Fibroblast of peridontal ligament (primary cell): ENCODE data around the gene FGF21.
"Not testable (repeated sequence)": the region's sequence is repeated elsewhere in the genome, so short reads cannot be mapped to it uniquely, and the experiment has no call there.

Source experiments
- DNase-seq: peaks from one replicate; pipeline ENCODE4 v3.0.0-alpha.2; 2010; ENCODE audit errors: extremely low read depth

The FGF21 gene

GRCh38 chr19:48755084-48755641 lies at the start of gene FGF21:
FGF21 (plus strand) TSS chr19:48755524; CDS start chr19:48756237, 713 bp downstream.
- no peak for DNase-seq

- no peak for DNase-seq
Observed at GRCh38 chr19:48708471-48708870, 46.9 kb upstream of the FGF21 start.

- DNase-seq = no peak
Observed at GRCh38 chr19:48711106-48711662, 44.1 kb upstream of the FGF21 start.

GRCh38 chr19:48713041-48713863 lies 42.1 kb upstream of the FGF21 start:
- no peak for DNase-seq

GRCh38 chr19:48713864-48714755 lies 41.2 kb upstream of the FGF21 start:
- DNase-seq = peak; percentile 99

GRCh38 chr19:48714759-48715675 lies 40.3 kb upstream of the FGF21 start:
- no peak for DNase-seq

GRCh38 chr19:48715681-48716171 lies 39.6 kb upstream of the FGF21 start:
- no peak for DNase-seq

DNA sequence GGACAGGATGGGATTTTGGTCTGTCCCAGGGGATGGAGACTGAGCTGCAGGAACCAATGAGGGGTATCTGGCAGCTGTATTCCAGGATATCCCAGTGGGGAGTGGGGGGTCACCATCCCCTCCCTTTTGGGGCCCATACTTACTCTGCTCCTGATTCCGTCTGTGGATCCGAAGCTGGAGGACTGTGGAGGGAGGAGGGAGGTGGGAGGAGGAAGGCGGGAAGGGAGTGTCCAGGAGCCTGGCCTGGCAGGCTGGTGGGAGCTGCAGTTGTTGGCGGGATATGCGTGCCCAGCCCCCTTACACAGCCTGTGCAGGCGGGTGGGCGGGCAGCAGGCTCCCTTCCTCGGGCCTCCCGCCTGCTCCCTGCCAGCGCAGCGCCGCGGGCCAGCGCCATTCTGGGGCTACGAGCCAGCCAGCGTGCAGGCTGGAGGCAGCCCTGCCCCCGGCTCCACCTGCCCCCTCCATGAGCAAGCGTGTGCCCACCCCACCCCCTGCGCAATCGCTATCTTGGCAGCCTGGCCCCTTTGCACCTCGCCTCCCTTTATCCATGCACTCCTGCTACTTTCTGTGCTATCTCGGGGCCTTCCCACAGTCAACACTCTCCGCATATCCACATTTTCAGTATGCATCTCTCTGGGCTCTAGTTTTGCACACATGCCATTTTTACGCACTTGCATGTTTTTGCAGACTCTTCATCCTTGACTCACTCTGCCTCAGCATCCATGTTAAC lies 38.6 kb upstream of the FGF21 start:
- DNase-seq = peak; percentile 62

- DNase-seq = not testable (repeated sequence)
Observed at GRCh38 chr19:48718106-48718505, 37.2 kb upstream of the FGF21 start.

- DNase-seq = no peak
Observed at GRCh38 chr19:48718711-48719231, 36.6 kb upstream of the FGF21 start.

DNA sequence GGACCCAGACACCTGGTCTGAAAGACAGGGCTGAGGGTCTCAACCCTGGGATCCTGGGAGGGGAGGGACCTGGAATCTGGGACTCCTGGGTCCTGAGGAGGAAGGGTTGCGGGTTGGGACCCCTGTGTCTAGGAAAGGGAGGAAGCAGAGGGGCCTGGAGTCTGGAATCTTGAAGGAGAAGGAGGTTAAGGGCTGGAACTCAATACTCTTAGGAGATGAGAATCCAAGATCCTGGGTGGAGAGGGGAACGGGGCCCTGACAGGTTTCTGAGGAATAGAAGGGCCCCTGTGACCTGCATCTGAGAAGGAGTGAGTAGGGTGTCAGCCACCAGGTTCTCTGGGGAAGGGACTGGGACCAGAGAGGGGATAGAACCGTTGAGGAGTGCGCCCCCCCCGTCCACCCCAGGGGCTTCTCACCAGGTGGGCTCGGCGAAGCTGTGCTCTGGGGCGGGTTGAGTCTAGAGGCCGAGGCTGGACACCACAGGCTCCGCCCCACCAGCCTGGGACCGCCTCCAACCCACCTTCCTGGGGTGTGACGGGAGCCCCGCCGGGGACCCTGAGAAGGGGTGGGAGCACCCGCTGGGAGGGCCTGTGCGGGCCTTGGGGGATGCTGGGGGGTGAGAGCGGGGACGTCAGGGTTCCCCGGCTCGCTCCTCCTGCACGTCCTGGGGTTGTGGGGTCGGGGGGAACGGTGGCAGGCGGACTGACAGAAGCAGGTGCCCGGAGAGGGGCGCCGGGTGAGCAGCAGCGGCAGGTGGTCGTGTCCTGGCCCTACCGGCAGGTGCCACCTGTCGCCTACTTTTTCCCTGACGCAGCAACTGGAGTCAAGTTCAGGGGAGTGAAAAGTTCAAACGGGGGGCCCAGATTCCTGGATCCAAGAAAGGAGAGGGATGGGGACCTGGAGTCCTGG lies 35.8 kb upstream of the FGF21 start, which contains the start of gene MAMSTR:
MAMSTR (minus strand) TSS at position 463 of the 909 bp plus-strand sequence. CDS start 694 bp downstream, outside the sequence.
- DNase-seq = no peak

- no peak for DNase-seq
Observed at GRCh38 chr19:48720251-48720612, 35.1 kb upstream of the FGF21 start.

DNA sequence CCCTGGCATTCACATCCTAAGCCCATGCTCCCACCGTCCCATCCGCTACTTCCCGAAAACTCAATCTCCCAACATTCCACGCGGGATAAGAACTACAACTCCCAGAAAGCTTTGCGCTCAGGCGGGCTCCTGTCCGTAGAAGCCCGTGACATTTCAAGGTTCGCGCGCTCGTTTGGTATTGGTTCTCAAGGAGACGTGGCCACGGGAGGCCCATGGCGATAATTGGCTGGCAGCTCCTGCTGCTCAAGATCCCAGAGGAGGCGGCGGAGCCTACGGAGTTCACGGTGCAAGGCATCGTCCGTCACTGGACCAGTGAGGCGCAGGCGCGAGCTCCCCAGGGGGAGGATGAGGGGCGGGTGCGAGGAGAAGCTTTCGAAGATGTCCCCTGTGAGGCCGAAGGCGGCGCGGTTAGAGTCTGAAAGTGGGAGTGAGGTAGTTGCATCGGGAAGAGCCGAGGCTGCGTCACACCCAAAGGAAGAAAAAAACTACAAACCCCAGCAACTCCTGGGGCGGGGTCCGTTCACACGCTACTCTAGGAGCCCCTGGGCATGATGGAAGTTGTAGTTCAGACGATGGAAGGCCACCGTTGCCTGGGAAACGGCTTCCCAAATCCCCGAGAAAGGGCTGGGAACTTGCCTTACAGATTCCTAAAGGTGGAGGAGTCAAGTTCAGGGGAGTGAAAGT lies 34.6 kb upstream of the FGF21 start:
- DNase-seq = peak; percentile 99

GRCh38 chr19:48722196-48722708 lies 33.1 kb upstream of the FGF21 start:
- no peak for DNase-seq

- peak; percentile 89 for DNase-seq
Observed at GRCh38 chr19:48724796-48725753, 30.2 kb upstream of the FGF21 start.

GRCh38 chr19:48726556-48726955 lies 28.8 kb upstream of the FGF21 start:
- DNase-seq = no peak
